ENCODE results near the gene OR6Q1.

OR6Q1 gene

GRCh38 chr11:58003036-58003435, 27.7 kb upstream of the OR6Q1 start:
- TF ChIP-seq, protein P1, sequence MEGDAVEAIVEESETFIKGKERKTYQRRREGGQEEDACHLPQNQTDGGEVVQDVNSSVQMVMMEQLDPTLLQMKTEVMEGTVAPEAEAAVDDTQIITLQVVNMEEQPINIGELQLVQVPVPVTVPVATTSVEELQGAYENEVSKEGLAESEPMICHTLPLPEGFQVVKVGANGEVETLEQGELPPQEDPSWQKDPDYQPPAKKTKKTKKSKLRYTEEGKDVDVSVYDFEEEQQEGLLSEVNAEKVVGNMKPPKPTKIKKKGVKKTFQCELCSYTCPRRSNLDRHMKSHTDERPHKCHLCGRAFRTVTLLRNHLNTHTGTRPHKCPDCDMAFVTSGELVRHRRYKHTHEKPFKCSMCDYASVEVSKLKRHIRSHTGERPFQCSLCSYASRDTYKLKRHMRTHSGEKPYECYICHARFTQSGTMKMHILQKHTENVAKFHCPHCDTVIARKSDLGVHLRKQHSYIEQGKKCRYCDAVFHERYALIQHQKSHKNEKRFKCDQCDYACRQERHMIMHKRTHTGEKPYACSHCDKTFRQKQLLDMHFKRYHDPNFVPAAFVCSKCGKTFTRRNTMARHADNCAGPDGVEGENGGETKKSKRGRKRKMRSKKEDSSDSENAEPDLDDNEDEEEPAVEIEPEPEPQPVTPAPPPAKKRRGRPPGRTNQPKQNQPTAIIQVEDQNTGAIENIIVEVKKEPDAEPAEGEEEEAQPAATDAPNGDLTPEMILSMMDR (conservative IDR thresholded peaks at IDR 0.05; ENCODE audit: low read depth) = no peak
- ChIA-PET POLR2A (ENCODE audit: low non-redundant PET) (no interaction called here), CTCF (interaction anchor here (0.7 kb wide), 1 partner anchor 653 kb away, joined by 3 read pairs; no protein-coding TSS in a partner anchor)
- H3K27ac ChIP-seq = no peak overlapping the region
- no peak for DNase-seq (ENCODE audit: low spot score)

DNA sequence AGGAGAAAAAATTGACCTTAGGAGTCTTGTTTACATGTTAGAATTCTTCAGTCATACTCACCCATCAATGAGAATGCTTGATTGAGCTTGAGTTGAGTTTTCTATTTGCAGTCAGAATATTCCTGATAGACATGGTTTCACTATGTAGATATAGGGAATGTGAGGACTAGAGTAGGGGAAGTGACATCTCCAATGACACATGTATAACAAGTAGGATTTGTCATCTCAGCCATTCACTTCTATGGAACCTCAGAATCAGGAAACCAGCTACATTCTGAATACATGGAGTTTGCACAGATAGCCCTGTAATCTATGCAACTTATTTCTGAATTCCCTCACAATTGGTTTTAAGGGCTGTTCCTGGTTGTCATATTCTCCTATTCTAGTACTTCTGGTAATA, 27.2 kb upstream of the OR6Q1 start:
- CTCF ChIA-PET = interaction anchor here (0.6 to 0.7 kb wide), 2 partner anchors 547 to 653 kb away, joined by 3 read pairs; no protein-coding TSS in a partner anchor
- POLR2A ChIA-PET (ENCODE audit: low non-redundant PET) = no interaction called here
- no peak overlapping the region for H3K27ac ChIP-seq
- no peak for DNase-seq (ENCODE audit: low spot score)
- TF ChIP-seq, protein P1 (conservative IDR thresholded peaks at IDR 0.05; ENCODE audit: low read depth) = no peak

GRCh38 chr11:58004664-58005063, 26.1 kb upstream of the OR6Q1 start:
- TF ChIP-seq, protein P1 (conservative IDR thresholded peaks at IDR 0.05; ENCODE audit: low read depth) = no peak
- ChIA-PET CTCF (no interaction called here), POLR2A (ENCODE audit: low non-redundant PET) (no interaction called here)
- DNase-seq (ENCODE audit: low spot score) = no peak
- no peak overlapping the region for H3K27ac ChIP-seq

DNA sequence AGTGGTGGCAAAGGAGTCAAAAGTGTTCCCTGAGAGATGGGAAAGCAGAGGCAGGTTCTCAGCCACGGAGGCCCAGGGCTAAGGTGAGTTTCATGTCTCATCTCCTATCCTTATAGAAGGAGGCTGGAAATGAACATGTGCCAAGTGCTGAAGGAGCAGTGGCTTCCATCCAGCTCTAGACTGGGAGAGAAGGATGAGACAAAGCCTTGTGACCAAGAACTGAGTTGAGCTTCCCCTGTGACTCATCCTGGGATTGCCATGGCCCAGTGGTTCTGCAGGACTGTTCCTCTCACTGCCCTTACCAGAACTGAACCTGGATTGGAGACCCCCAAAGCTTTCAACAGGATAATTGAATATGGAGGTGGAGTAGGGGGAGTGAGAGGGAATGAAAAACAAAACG, 23.8 kb upstream of the OR6Q1 start:
- peak; percentile 4 for DNase-seq (ENCODE audit: low spot score)
- TF ChIP-seq, protein P1 (conservative IDR thresholded peaks at IDR 0.05; ENCODE audit: low read depth) = no peak
- H3K27ac ChIP-seq = no peak overlapping the region
- CTCF ChIA-PET = interaction anchor here (0.6 to 0.8 kb wide), 2 partner anchors 38 to 188 kb away, joined by 3 read pairs; no protein-coding TSS in a partner anchor
- POLR2A ChIA-PET (ENCODE audit: low non-redundant PET) = no interaction called here

DNA sequence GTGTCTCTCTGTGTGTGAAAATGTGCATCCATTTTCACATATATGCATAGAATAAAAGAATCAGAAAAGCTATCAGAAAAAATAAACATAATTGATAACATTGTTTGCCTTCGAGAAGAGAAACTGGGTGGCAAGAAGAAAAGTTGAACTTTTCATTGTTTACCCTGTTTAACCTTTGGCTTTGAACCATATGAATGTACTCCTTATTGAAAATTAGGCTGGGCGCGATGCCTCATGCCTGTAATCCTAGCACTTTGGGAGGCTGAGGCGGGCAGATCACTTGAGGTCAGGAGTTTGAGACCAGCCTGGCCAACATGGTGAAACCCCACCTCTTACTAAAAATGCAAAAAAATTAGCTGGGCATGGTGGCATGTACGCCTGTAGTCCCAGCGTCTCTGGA, 19.0 kb upstream of the OR6Q1 start:
- DNase-seq (ENCODE audit: low spot score) = no peak
- H3K27ac ChIP-seq = no peak overlapping the region
- TF ChIP-seq, protein P1 (conservative IDR thresholded peaks at IDR 0.05; ENCODE audit: low read depth) = no peak
- POLR2A ChIA-PET (ENCODE audit: low non-redundant PET) = no interaction called here
- CTCF ChIA-PET = no interaction called here

DNA sequence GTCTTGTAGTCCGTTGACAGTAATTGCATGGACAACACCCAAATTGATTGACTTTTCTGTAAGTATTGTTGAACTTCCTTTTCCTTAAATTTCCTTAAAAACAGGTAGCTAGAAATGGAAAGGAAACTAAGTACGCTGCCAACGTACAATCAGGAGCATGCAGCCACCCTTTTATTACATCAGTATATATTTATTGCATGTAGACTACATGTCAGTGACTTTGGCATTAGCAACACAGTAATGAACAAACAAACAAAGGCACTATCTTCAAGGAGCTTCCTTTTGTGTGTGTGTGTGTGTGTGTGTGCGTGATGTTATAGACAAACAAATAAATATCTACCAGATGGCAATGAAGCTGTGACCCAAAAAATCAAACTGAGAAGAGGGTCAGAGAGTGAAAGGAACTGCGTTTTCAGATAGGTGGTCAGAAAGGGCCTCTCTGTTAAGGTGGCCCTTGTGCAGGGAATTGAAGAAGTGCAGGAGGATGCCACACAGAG, 7.3 kb upstream of the OR6Q1 start, which contains the start of gene OR9Q1:
TSS of gene OR9Q1 (plus strand) at position 447 of the 497 bp plus-strand sequence. CDS start 155,564 bp downstream, outside the sequence.
- ChIA-PET CTCF (no interaction called here), POLR2A (ENCODE audit: low non-redundant PET) (no interaction called here)
- H3K27ac ChIP-seq = no peak within 1 kb of the TSS
- TF ChIP-seq, protein P1 (conservative IDR thresholded peaks at IDR 0.05; ENCODE audit: low read depth) = no peak
- DNase-seq (ENCODE audit: low spot score) = no peak

Measured in RWPE1 (cell line).